ENCODE measurements around the gene MT1A. TPM values are rescaled to one million over a fixed set of nuclear protein-coding genes. Genes with fewer than 3 reads are reported as not detected.

The MT1A gene
- total RNA-seq, 1 experiment from 2014 or later: 52.1 TPM

GRCh38 chr16:56593573-56594291 lies 44.7 kb upstream of the MT1A start:
- CTCF ChIA-PET: no interaction called here
- H3K9me3 ChIP-seq (ENCODE audit: control insufficient read depth, insufficient read depth, low read depth, low read length): no peaks in the 10 kb centered on the region
- no peaks in the 10 kb centered on the region for H3K4me1 ChIP-seq (ENCODE audit: control insufficient read depth, insufficient read depth, low read length)
- POLR2A ChIA-PET: no interaction called here
- in situ Hi-C loops (cut with HindIII; ENCODE audit: low pct_unique_long_range_greater_than_20kb, low sequenced_read_pairs): no loop called here
- ATAC-seq (no peak), DNase-seq (ENCODE audit: low read depth, low spot score) (no peak)
- H3K27ac ChIP-seq (ENCODE audit: low read length): no peak overlapping the region
- intact Hi-C loops (cut with micrococcal nuclease; ENCODE audit: unreplicated experiment): no loop called here
- no peaks in the 10 kb centered on the region; the same call in 1 of the 2 replicates for H3K27me3 ChIP-seq (ENCODE audit: control insufficient read depth, insufficient read depth, low read length)
- no peaks in the 10 kb centered on the region for H3K36me3 ChIP-seq (ENCODE audit: control insufficient read depth, insufficient read depth, low read length)
- TF ChIP-seq TCF7L2 (IDR thresholded peaks at IDR 0.05; ENCODE audit: low read depth, low read length) (no peak), SIN3A (IDR thresholded peaks at IDR 0.05; ENCODE audit: borderline replicate concordance, insufficient read depth, low read depth, low read length) (no peak), REST (IDR thresholded peaks at IDR 0.05; ENCODE audit: insufficient read depth in 1 of 2, low read depth in 2 of 2, low read length in 1 of 2) (no peak), POLR2AphosphoS5 (IDR thresholded peaks at IDR 0.05; ENCODE audit: low read depth, low read length) (no peak), CTCF (IDR thresholded peaks at IDR 0.05) (no peak)
- no TSS peak for BruUV-seq (replicated peaks)
- no peak overlapping the region for H3K4me3 ChIP-seq (ENCODE audit: low read depth in 2 of 2, low read length in 2 of 2)

- no peaks in the 10 kb centered on the region for H3K27me3 ChIP-seq (ENCODE audit: control insufficient read depth, insufficient read depth, low read length)
- H3K9me3 ChIP-seq (ENCODE audit: control insufficient read depth, insufficient read depth, low read depth, low read length): no peaks in the 10 kb centered on the region
- no peak for TF ChIP-seq POLR2AphosphoS5 (IDR thresholded peaks at IDR 0.05; ENCODE audit: low read depth, low read length)
- no peak for ATAC-seq
- H3K4me1 ChIP-seq (ENCODE audit: control insufficient read depth, insufficient read depth, low read length): no peaks in the 10 kb centered on the region
- ChIA-PET POLR2A (no interaction called here), CTCF (no interaction called here)
- H3K27ac ChIP-seq (ENCODE audit: low read length): no peak overlapping the region
- H3K4me3 ChIP-seq (ENCODE audit: low read depth in 2 of 2, low read length in 2 of 2): no peak overlapping the region
- DNase-seq (ENCODE audit: low read depth, low spot score): no peak
- intact Hi-C loops (cut with micrococcal nuclease; ENCODE audit: unreplicated experiment) (no loop called here), in situ Hi-C loops (cut with HindIII; ENCODE audit: low pct_unique_long_range_greater_than_20kb, low sequenced_read_pairs) (no loop called here)
- BruUV-seq (replicated peaks): no TSS peak
- no peaks in the 10 kb centered on the region for H3K36me3 ChIP-seq (ENCODE audit: control insufficient read depth, insufficient read depth, low read length)
Observed at GRCh38 chr16:56594292-56594619, 44.2 kb upstream of the MT1A start.

- ATAC-seq: peak; percentile 82
- H3K9me3 ChIP-seq (ENCODE audit: control insufficient read depth, insufficient read depth, low read depth, low read length): no peaks in the 10 kb centered on the region
- H3K27me3 ChIP-seq (ENCODE audit: control insufficient read depth, insufficient read depth, low read length): no peaks in the 10 kb centered on the region
- DNase-seq (ENCODE audit: low read depth, low spot score): no peak
- CTCF ChIA-PET: interaction anchor here (0.6 to 1.1 kb wide), 5 partner anchors 14 to 114 kb away, joined by 3 to 12 read pairs (median 6); no protein-coding TSS in a partner anchor
- BruUV-seq (replicated peaks): no TSS peak
- no peak overlapping the region for H3K27ac ChIP-seq (ENCODE audit: low read length)
- in situ Hi-C loops (cut with HindIII; ENCODE audit: low pct_unique_long_range_greater_than_20kb, low sequenced_read_pairs) (no loop called here), intact Hi-C loops (cut with micrococcal nuclease; ENCODE audit: unreplicated experiment) (loop anchor here (2.0 kb wide), 1 partner anchor 86 kb away; no protein-coding TSS in a partner anchor)
- peaks cover 8% of the 10 kb centered on the region for H3K4me1 ChIP-seq (ENCODE audit: control insufficient read depth, insufficient read depth, low read length)
- H3K4me3 ChIP-seq (ENCODE audit: low read depth in 2 of 2, low read length in 2 of 2): no peak overlapping the region; a peak in 1 of 4 replicates
- no peak for TF ChIP-seq SIN3A (IDR thresholded peaks at IDR 0.05; ENCODE audit: borderline replicate concordance, insufficient read depth, low read depth, low read length)
- TF ChIP-seq CTCF (IDR thresholded peaks at IDR 0.05): peak; percentile 79
- POLR2A ChIA-PET: no interaction called here
- no peaks in the 10 kb centered on the region for H3K36me3 ChIP-seq (ENCODE audit: control insufficient read depth, insufficient read depth, low read length)
Observed at GRCh38 chr16:56600398-56600999, 38.0 kb upstream of the MT1A start.
